OCI-LY1 (cell line): ENCODE measurements around the gene VPS16.

Experiments used
- CTCF ChIP-seq: fragments of 200-600 bp; sonication (generic), shearing (Covaris generic); IDR thresholded peaks from 2 replicates; pipeline ENCODE4 v1.5.1; 2017; ENCODE audit warnings: mild to moderate bottlenecking, antibody characterized with exemption, low read length, moderate library complexity, mixed read lengths
- EZH2 ChIP-seq: fragments of 200-600 bp; sonication (generic), shearing (Covaris generic); IDR thresholded peaks from 2 replicates; pipeline ENCODE4 v1.8.0; 2017; ENCODE audit warnings: borderline replicate concordance, mixed run types, mild to moderate bottlenecking, antibody characterized with exemption, low read length, moderate library complexity, mixed read lengths

DNA sequence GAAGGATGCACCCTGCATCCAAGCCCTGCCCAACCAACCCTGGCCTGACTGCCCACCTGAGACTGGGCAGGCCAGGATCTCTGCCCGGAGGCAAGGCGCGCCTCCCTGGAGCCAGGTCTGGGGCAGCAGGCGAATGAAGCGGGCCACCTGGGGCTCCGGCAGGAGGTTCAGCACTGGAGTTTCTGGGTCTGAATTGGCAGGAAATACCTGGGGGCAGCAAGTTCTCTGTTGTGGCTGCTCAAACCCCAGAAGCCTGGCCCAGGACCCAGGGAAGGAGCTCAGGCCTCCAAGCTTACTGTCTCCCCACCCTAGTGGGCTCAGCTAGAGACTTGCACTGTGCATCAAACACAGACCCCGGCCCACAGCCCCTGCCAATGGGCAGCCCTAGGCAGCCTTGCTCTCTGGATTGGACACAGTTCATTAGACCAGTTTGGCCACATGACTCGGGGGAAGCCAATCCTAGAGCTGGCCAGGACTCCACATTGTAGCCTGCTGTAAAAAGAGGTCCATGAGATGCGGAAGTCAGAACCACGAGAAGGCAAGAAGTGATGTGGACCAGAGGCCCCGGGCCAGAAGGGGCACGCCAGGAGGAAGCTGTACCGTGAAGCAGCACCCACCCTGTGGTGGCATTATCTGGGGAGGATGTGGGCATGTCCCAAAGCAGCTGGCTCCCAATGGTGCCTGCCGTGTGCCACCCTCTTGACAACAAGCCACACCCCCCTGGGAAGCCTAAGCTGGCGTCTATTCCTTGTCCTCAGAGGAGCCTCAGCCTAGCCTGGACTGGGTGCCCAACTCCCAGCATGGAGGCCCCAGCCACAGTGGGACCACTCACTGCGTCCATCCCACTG lies 43.2 kb upstream of the VPS16 start:
- TF ChIP-seq CTCF (no peak), EZH2 (no peak)
